ENCODE measurements around the gene TXNDC5.
"Not testable (repeated sequence)": the region's sequence is repeated elsewhere in the genome, so short reads cannot be mapped to it uniquely, and the experiment has no call there.

The TXNDC5 gene

DNA sequence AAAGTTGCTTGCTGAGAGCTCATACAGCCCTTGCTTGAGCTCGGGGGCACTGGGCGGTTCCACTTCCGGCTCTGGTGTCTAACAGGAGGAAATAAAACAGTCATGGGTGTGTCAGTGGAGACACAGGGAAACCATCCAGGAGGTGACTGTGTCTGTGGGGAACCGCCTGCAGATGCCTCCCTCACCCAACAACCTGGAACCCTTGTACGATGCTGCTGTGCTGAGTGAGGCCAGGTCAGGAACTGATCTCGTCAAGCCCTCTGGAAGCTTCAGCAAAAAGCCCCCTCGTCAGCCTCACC, 15.5 kb downstream of the TXNDC5 start:
- no peak for DNase-seq (ENCODE audit: low read depth)

DNA sequence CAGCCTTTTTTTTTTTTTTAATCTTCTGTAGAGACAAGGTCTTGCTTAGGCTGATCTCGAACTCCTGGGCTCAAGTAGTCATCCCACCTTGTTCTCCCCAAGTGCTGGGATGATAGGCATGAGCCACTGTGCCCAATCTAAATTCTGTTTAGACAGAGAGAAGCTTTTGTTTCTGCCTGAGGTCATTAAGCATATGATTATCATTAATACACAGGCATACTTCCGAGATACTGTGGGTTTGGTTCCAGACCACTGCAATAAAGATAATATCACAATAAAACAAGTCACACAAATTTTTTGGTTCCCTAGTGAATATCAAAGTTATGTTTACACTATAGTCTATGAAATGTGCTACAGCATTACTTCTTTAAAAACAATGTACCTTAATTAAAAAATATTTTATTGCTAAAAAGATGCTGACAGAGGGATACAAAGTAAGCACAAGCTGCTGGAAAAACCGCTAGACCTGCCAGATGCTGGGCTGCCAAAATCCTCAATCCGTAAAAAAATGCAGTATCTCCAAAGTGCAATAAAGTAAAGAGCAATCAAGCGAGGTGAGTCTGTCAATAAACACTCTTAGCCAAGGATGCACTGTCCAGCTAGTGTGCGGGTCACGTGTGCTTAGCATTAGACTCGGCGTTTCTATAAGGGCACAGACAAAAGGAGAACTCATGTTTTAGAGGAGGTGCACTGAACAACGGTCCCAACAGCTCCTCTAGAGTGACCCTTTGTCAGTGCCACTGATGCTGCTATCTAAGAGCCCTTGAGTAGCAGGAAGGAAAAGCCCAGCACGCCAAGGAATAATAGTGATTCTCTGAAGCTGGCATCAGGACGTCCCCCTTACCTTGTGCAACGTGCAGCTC, 16.1 kb downstream of the TXNDC5 start:
- DNase-seq (ENCODE audit: low read depth), result no peak

DNA sequence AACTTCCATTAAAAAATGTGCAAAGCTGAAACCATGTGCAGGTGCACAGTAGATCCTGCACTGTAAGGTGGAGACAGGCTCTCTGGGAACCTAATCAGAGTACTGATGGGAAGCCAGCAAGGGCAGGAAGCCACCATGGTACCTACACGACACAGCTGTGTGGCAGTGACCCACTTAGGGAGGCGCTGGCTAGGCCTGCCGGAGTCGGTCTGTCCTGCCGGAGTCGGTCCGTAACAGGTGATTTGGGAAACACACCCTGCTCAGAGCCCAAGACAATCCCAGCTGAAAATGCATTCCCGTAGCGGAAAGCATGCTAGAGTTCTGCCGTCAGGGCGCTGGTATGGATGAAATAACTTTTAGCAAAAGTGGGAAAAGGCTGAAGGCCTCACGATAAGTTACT, 17.2 kb downstream of the TXNDC5 start:
- no peak for DNase-seq (ENCODE audit: low read depth)

DNA sequence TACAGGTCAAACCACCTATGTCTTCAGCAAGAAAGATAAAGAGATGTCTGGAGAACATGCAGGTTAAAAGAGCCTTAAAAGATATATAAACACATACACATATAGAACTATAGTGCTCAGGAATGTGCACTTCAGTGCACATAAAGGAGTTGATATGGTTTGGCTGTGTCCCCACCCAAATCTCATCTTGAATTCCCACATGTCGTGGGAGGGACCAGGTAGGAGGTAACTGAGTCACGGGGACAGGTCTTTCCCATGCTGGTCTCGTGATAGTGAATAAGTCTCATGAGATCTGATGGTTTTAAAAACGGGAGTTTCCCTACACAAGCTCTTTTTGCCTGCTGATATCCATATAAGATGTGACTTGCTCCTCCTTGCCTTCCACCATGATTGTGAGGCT, 18.2 kb downstream of the TXNDC5 start:
- DNase-seq (ENCODE audit: low read depth), result not testable (repeated sequence)

DNA sequence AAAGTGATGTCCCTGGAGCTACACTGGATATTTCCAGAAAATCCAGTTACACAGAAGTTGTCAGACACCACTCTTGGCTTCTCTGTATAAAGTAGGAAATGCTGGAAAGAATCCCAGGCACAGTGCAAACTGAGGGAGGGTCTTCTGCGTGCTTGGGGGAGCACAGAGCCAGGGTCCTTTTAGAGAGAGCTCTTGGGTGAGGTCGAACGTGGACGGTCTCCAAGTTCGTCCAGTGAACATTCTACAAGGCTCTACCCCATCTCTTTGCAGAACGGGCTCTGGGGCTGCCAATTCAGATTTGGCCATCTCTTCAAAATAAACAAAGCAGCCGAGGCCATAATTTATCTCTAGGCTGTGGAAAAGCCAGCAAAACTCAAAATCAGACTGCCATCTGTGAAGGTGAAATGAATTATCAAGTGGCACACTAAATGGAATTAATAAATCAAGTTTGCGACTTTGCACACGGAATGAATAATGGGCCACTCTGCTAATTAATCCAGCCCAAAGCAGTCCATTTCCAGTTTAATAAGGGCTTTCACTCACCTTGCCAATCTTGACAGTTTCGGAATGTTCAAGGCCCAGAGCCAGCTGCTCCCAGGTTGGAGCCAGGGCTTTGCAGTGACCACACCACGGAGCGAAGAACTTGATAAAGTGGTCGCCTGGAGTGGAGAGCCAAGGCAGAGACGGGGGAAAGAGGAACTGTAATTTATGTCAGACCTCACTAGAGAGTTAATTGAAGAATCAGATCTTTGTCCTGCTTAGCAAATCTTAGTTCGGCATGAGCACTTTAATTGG, 19.3 kb downstream of the TXNDC5 start:
- DNase-seq (ENCODE audit: low read depth), result no peak

DNA sequence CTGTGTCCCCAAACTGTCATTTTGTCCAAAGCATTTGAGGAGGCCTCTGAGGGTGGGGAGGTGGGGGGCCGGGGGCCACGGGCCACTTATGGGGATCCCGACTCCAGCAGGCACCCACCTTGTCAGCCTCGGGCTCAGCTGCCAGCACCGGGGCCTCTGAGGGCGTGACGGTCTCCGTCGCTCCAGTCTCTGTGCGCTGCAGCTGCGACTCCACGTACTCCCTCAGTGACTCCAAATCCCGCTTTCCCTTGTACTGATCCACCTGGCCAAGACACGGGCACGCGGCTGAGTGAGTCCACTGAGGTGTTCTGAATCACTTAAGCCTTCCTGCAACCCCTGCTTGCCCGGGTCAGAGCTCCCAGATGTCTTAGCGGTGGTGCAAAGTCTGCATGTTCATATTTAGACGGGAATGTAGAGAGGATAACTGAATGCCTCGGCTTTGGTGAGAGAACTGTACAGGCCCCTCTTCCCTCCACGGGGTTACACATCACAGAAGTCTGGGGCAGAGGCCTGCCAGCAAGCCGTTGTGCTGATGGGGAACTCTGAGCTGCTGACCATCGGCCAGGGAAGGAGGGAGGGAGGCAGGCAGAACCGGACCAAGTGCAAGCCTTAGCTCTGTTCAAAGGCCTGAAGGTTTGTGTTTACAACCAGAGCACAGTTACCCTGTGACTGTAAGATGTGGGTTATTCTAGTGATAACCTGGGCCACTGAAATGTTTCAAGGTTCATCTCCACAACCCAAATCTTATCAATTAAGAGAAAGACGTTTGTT, 21.8 kb downstream of the TXNDC5 start:
- DNase-seq (ENCODE audit: low read depth), result no peak

DNA sequence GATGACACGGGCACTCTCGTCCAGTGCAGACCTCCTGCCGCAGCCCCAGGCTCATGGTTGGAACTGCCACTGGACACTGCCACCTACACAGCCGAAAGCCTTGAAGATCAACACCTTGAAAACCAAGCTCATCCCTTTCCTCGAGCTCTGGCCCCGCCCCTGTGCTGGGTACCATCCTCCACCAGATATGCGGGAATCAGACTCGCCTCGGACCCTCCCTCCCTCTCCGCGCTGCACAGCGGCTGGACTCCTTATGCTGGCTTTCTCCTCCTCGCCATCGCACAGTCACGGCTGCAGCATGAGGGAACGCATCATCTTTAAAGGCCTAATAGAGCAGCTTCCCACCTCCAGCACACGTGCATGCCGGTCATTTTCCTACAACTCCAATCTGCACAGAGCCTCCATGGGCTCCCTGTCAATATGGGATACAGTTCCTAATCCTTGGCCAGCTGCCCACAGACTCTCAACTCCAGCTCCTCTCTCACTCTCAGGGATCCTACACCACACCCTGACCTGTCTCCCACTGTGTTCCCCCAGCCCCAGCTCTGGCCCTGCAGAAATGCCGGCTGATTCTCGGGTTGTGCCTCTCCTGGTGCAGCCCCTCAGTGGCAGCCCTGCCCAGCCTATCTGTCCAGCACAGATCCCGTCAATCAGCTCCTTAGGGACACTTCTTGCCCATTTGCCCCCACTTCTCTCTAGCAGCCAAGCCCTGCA, 23.2 kb downstream of the TXNDC5 start:
- no peak for DNase-seq (ENCODE audit: low read depth)

DNA sequence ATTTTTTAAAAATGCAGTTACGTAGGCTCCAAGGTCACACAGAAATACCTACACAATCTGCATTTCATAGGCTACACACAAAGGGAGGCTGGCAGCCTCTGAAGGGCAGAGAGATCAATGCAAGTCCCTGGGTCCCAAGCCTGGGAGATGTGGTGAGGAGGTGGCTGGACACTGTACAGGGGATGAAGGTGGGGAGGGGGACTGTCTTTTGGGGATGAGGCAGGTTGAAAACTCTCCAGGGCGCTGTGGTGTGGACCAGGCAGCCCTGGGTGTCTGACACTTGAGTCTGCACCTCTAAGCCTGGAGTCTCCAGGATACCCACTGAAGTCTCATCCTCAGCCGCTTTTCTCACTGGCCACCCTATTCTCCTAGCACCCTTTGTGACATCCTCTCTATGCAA, 24.5 kb downstream of the TXNDC5 start:
- no peak for DNase-seq (ENCODE audit: low read depth)

DNA sequence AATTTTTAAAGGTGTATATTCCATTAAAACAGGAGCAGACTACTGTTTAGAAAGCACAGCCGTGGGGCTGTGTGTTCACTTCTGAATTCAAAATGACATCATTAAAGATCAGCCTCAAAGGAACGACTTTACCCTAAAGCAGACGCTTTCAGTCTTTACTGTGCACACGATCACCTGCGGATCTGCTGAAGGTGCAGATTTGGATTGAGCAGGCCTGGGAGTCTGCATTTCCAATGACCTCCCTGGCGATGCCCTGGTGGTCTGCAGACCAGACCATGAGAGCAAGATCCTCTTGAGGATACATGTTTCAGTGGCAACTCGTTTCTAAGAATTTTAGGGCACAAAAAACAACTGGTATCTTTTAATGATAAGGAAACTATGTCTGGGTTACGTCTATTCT, 27.2 kb downstream of the TXNDC5 start:
- DNase-seq (ENCODE audit: low read depth), result no peak

DNA sequence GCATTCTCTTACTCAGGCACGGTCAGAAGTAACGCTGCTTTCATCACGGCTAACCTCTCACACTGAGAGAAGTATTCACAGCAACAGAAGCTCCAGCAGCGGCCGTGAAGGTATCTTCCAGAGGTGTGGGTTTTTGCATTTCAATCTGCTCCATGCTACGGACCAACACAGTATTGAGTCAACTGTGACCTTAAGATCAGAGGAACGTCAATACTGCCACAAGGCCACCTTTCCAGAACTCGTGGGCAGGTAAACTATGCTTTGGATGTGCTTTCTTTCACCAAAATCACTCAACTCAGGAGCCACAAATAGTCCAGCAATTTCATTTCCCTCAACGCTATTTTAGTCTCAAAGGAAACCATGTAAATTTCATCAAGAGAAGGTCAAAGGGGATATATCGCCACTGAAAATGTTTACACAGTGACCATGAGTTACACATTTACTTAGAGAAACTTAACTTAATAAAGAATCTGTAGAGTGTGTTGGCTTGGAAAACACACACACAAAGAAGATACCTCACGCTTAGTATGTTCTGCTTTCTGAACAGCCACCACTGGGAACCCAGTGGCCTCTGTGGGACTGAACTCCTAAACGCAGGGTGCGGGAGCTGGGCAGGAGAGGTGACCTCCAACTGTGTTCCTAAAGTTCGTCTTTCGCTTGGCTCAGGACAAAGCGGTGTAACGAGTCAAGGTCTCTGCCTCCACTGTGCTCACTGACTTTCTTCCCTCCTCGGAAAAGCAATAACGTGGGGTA, 27.9 kb downstream of the TXNDC5 start:
- no peak for DNase-seq (ENCODE audit: low read depth)

DNA sequence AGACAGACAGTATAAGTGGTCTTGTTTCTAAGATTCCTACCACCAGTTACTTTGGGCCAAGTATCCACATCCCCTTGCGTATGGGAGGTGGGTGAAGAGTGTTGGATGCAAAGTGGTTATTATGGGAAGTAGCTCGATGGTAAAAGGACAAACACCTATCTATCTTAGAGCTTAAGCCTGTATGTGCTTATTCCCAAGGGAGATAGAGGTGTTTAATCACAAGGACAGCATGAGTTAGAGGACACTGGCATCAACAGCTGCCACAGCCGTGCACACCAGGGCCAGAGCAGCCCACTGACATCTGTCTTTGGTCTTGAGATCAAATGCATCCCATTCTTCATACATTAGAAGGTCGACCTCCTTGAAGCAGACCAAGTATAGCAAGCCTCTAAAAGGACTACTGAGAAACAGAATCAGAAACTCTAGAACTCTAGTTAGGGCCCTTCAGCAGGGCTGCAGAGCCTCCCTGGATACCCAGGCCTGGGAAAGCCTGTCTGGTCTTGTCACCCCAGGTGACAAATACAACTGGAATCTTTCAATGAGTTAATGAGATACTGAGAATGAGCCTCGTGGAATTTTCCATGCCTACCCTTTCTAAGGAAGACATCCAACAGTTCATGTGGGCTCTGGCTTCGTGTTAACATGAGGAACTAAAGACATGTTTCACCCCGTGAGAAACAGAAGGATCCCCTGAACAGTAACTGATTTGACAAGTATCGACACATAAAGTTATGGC, 28.7 kb downstream of the TXNDC5 start:
- DNase-seq (ENCODE audit: low read depth), result no peak

DNA sequence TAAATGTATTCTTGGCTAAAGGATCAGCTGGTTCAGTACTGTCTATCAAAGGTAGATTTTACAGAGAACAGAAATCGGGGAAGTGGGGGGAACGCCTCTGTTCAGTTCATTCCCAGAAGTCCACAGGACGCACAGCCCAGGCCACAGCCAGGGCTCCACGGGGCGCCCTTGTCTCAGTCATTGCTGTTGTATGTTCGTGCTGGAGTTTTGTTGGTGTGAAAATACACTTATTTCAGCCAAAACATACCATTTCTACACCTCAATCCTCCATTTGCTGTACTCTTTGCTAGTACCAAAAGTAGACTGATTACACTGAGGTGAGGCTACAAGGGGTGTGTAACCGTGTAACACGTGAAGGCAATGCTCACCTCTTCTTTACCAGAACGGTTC, 29.9 kb downstream of the TXNDC5 start:
- DNase-seq (ENCODE audit: low read depth), result no peak

DNA sequence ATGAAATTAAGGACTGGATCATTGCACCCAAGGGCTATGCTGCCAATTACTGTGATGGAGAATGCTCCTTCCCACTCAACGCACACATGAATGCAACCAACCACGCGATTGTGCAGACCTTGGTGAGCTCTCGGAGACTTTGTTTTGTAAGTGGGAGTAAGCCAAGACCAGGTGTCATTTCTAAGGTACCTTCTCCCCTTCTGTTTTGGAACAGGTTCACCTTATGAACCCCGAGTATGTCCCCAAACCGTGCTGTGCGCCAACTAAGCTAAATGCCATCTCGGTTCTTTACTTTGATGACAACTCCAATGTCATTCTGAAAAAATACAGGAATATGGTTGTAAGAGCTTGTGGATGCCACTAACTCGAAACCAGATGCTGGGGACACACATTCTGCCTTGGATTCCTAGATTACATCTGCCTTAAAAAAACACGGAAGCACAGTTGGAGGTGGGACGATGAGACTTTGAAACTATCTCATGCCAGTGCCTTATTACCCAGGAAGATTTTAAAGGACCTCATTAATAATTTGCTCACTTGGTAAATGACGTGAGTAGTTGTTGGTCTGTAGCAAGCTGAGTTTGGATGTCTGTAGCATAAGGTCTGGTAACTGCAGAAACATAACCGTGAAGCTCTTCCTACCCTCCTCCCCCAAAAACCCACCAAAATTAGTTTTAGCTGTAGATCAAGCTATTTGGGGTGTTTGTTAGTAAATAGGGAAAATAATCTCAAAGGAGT, 30.4 kb downstream of the TXNDC5 start:
- no peak for DNase-seq (ENCODE audit: low read depth)

DNA sequence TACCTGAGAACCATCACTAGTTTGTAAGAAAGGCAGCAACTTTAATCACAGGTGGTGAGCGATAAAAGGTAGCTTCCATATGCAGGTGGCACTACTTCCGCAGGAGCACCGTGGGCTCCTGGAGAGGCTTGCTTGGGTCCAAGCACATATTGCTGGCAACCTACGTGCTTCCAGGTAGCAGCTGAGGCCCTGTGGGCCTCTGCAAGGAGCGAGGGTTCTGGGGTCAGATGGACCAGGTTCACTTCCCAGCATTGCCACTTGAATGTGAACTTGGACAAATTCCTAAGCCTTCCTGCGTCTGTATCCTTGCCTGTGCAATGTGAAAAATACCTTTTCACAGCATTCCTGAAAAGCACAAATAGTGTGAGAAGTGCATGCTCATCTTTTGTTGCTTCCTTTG, 31.0 kb downstream of the TXNDC5 start:
- DNase-seq (ENCODE audit: low read depth), result no peak

DNA sequence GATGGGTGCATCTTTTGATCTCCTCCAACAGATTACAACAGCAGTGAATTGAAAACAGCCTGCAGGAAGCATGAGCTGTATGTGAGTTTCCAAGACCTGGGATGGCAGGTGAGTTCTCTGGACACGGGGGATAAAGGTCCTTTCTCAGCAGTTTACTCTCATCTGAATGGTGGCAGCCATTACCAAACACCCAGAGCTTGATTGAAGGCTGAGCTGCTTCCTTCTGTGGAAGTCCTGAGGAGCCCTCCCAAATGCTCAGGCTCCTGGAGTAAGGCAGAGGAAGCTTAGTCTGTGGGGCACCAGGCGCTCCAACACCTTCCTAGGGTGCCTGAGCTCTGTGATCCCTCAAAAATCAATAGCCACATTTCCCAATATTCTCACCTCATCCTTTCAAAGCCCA, 31.5 kb downstream of the TXNDC5 start:
- no peak for DNase-seq (ENCODE audit: low read depth)

DNA sequence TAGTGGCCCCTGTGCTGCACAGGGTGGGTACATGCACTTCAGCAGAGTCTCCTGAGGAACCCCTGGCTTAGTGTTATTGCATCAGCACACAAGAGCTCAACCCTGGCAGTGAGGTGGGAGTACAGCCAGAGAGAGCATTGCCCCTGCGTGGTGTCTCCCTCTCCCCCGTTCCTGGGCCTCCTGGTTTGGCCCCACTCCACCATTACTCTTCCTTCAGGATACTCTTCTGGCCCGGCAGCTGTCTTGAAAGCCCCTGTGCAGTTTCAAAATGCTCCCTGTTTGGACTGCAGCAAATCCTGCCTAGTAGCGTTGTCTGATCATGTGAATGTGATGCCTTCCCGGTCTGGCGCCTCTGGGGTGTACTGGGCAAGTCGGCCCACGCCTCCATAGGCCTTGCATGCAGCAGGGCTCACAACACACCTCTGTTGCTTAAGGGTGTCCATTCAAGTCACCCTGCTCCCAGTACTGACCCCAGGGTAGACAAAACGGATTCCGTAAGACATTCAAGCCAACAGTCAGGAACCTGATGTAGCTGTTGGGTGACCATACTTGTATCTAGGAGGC, 32.1 kb downstream of the TXNDC5 start:
- no peak for DNase-seq (ENCODE audit: low read depth)

DNA sequence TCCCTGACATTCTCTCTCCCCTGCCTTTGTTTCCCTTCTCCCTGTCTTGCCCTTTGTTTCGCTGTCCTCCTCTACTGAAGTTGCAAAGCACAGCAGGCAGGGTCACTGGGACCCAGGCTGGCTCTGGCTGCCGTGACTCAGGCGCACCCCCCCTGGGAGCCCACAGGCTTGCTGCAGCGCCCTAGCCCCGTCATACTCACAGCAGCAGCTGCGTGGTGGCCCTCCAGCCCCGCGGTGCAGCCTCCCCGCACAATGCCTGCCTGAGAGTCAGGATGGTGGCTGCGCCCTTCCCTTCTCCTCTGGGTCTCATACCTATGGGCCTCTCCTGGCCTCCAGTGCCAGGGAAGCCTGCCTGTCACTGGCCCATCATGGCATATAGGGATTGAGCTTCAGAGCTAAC, 41.7 kb downstream of the TXNDC5 start:
- no peak for DNase-seq (ENCODE audit: low read depth)

DNA sequence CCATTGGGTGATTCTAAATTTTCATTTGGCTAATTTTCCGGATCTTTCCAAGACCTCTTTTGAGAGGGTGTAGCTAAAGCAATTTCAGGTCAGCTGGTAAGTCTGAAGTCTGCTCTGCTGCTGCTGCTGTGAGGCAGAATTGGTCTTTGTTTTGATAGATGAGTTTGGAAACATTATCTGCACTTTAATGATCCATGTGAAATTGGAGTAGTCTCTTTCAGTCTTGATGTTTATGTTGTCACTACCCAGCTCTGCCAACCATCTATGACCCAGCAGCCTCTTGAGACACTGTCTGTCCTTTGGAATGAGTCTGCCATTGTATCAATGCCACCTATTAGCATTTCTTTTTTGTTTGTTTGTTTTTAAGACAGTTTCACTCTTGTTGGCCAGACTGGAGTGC, 44.1 kb downstream of the TXNDC5 start:
- no peak for DNase-seq (ENCODE audit: low read depth)

DNA sequence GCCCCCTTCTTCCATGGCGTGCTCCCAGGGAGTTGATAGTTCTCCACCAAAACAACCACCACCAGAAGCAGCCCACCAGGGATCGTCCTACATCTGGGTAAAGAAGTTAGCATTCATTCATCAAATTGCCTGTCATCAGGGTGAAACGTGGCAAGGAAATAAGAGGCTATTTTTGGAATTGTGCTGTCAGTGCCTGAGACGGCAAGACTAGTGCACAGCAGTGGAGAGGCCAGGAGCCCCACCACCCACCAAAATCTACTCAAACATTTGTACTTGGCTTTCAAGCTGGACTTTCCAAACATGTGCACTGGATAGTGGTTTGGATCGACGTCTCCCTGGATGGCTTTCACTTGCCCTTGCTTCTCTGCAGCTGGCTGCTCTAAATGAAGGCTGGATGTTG, 44.8 kb downstream of the TXNDC5 start:
- no peak for DNase-seq (ENCODE audit: low read depth)

DNA sequence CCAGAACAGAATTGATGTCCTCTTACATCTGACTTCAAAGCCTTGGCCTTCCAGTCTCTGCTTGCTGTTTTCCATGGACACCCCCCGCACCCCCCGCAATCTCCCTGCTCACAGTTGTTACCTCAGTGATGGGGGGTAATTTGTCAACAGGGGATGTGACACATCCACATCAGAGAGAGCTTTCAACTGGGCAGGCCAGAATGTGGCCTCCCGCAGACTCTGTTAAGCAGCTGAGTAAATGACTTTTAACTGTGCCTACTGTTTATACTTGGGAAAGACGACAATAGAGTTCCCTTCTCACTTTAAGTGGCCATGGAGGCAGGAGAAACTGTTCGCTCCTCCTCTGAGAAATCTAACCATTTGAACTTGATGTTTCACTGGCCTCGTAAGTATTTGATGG, 51.0 kb downstream of the TXNDC5 start:
- no peak for DNase-seq (ENCODE audit: low read depth)

All from GM04503 (cell line).